CD4-positive, alpha-beta T cell (primary cell): ENCODE results near the gene HLA-DRB5. TPM values are rescaled to one million over a fixed set of nuclear protein-coding genes. Genes with fewer than 3 reads are reported as not detected.

Experiments
- ATAC-seq: fragments of 200-7000 bp; cut with Tn5 transposase; one replicate; pipeline ENCODE4 v1.10.0; 2022; ENCODE audit warnings: mild to moderate bottlenecking; ENCODE audit not compliant: poor library complexity
- CTCF ChIA-PET: fragments of 350-600 bp; sonication (Branson Sonifier 250); formaldehyde crosslinking; loops from one replicate; lab custom pipeline; 2021; ENCODE audit warnings: antibody characterized with exemption, inconsistent platforms; lab: Charles Lee
- POLR2A ChIA-PET: fragments of 350-600 bp; sonication (Branson Sonifier 250); formaldehyde crosslinking; loops from one replicate; lab custom pipeline; 2021; ENCODE audit warnings: antibody characterized with exemption, inconsistent platforms; lab: Charles Lee
- DNase-seq, 14 experiments: peaks; one replicate each; pipeline ENCODE4 v3.0.0-alpha.2; 2013 to 2020; ENCODE audit warnings: mixed read lengths in 2 of 14
- H3K27ac ChIP-seq, 2 donors: one replicate each; pipeline versions ENCODE4 v1.5.1 to v1.7.0; 2013; ENCODE audit warnings: low read length in 2 of 2, low read depth in 1 of 2, mild to moderate bottlenecking in 1 of 2
- H3K27me3 ChIP-seq, 2 experiments: 1 replicate in 1 of 2; 2 replicates in 1 of 2; pipeline versions ENCODE4 v1.6.1 to v1.7.0; 2013; ENCODE audit warnings: low read length in 2 of 2, control low read depth in 1 of 2, mild to moderate bottlenecking in 1 of 2, moderate library complexity in 1 of 2; ENCODE audit not compliant: insufficient read depth in 2 of 2, control insufficient read depth in 1 of 2
- H3K36me3 ChIP-seq: one replicate; pipeline ENCODE4 v1.6.1; 2013; ENCODE audit warnings: low read length, control low read depth; ENCODE audit not compliant: insufficient read depth
- H3K4me1 ChIP-seq: one replicate; pipeline ENCODE4 v1.6.1; 2013; ENCODE audit warnings: low read length, control low read depth; ENCODE audit not compliant: insufficient read depth
- H3K4me3 ChIP-seq: one replicate; pipeline ENCODE4 v1.5.1; 2013; ENCODE audit warnings: mild to moderate bottlenecking, low read length, moderate library complexity
- H3K9me3 ChIP-seq, 2 experiments: 1 replicate in 1 of 2; 2 replicates in 1 of 2; pipeline versions ENCODE4 v1.6.1 to v1.7.0; 2013; ENCODE audit warnings: low read length in 2 of 2, mild to moderate bottlenecking in 2 of 2, control low read depth in 1 of 2, moderate library complexity in 1 of 2; ENCODE audit not compliant: control insufficient read depth in 1 of 2, insufficient read depth in 1 of 2
- H3K27ac Mint-ChIP-seq: one replicate; pipeline ENCODE4 v1.8.0; 2020; ENCODE audit warnings: mixed read lengths
- H3K27me3 Mint-ChIP-seq: one replicate; pipeline ENCODE4 v1.8.0; 2021; ENCODE audit warnings: mixed read lengths
- H3K36me3 Mint-ChIP-seq: one replicate; pipeline ENCODE4 v1.8.0; 2021; ENCODE audit warnings: low read depth, mixed read lengths
- H3K4me1 Mint-ChIP-seq: one replicate; pipeline ENCODE4 v1.8.0; 2021; ENCODE audit warnings: low read depth, mixed read lengths
- H3K4me3 Mint-ChIP-seq: one replicate; pipeline ENCODE4 v1.8.0; 2020; ENCODE audit warnings: mild to moderate bottlenecking, mixed read lengths
- H3K9me3 Mint-ChIP-seq: one replicate; pipeline ENCODE4 v1.8.0; 2020; ENCODE audit warnings: mixed read lengths
- CTCF ChIP-seq: fragments of 200-600 bp; IDR thresholded peaks from one replicate; pipeline ENCODE4 v1.8.0; 2022; ENCODE audit warnings: antibody characterized with exemption, mild to moderate bottlenecking
- intact Hi-C, 2 experiments: fragments of 100-400 bp; cut with DNase I in 1 of 2; cut with micrococcal nuclease in 1 of 2; formaldehyde crosslinking; loops; one replicate each; pipeline versions ENCODE4 v1.15.1 to v1.9.0; 2023 to 2025; cut with DNase I, micrococcal nuclease
- total RNA-seq, 174 experiments: library from RNA in 2 of 174; stranded (reverse) in 2 of 174; gene quantifications; one replicate each; pipeline ENCODE4 v1.2.3 and lab custom pipeline; 2021 to 2026

Gene HLA-DRB5
- total RNA-seq, 2 experiments from 2014 or later, result 12.5 to 12.6 TPM

GRCh38 chr6:32576250-32576649 is 46.2 kb upstream of the HLA-DRB5 start:
- no peak overlapping the region for H3K4me3 Mint-ChIP-seq
- no peaks in the 10 kb centered on the region for H3K9me3 ChIP-seq
- H3K4me1 Mint-ChIP-seq, result peaks cover 9% of the 10 kb centered on the region
- DNase-seq (no peak), ATAC-seq (no peak)
- no peak overlapping the region for H3K27ac Mint-ChIP-seq
- H3K27ac ChIP-seq, result no peak overlapping the region
- H3K36me3 ChIP-seq, result no peaks in the 10 kb centered on the region
- no peaks in the 10 kb centered on the region for H3K27me3 Mint-ChIP-seq
- TF ChIP-seq CTCF, result no peak
- H3K9me3 Mint-ChIP-seq, result no peaks in the 10 kb centered on the region
- H3K4me3 ChIP-seq, result no peak overlapping the region
- H3K36me3 Mint-ChIP-seq, result no peaks in the 10 kb centered on the region
- intact Hi-C loops, result no loop called here
- H3K27me3 ChIP-seq, result no peaks in the 10 kb centered on the region
- ChIA-PET CTCF (no interaction called here), POLR2A (no interaction called here)
- H3K4me1 ChIP-seq, result peaks cover 3% of the 10 kb centered on the region

GRCh38 chr6:32570363-32570905 is 40.3 kb upstream of the HLA-DRB5 start:
- DNase-seq (no peak), ATAC-seq (no peak)
- Histone ChIP-seq H3K27ac (no peak overlapping the region), H3K4me1 (no peaks in the 10 kb centered on the region), H3K36me3 (no peaks in the 10 kb centered on the region), H3K9me3 (no peaks in the 10 kb centered on the region), H3K27me3 (no peaks in the 10 kb centered on the region), H3K4me3 (no peak overlapping the region)
- Mint-ChIP-seq H3K4me3 (no peak overlapping the region), H3K27me3 (no peaks in the 10 kb centered on the region), H3K4me1 (peaks cover 11% of the 10 kb centered on the region), H3K27ac (no peak overlapping the region), H3K9me3 (no peaks in the 10 kb centered on the region), H3K36me3 (no peaks in the 10 kb centered on the region)
- CTCF ChIA-PET, result no interaction called here
- POLR2A ChIA-PET, result no interaction called here
- TF ChIP-seq CTCF, result no peak
- intact Hi-C loops, result no loop called here

- Mint-ChIP-seq H3K4me1 (peaks cover 11% of the 10 kb centered on the region), H3K9me3 (no peaks in the 10 kb centered on the region), H3K4me3 (no peak overlapping the region), H3K36me3 (no peaks in the 10 kb centered on the region), H3K27me3 (peaks cover 4% of the 10 kb centered on the region), H3K27ac (no peak overlapping the region)
- ChIA-PET POLR2A (no interaction called here), CTCF (no interaction called here)
- no peaks in the 10 kb centered on the region for H3K36me3 ChIP-seq
- peak in 1 of 14 experiments; percentile 33 for DNase-seq
- no peak overlapping the region for H3K27ac ChIP-seq
- intact Hi-C loops, result no loop called here
- no peak overlapping the region for H3K4me3 ChIP-seq
- TF ChIP-seq CTCF, result no peak
- ATAC-seq, result peak; percentile 65
- no peaks in the 10 kb centered on the region for H3K9me3 ChIP-seq
- H3K4me1 ChIP-seq, result no peaks in the 10 kb centered on the region
- no peaks in the 10 kb centered on the region for H3K27me3 ChIP-seq
Measured at GRCh38 chr6:32568561-32568960, 38.5 kb upstream of the HLA-DRB5 start.
